WTC11 (cell line): ENCODE measurements around the gene ZMYND8.

Source experiments
- CTCF ChIP-seq: fragments of 200-600 bp; IDR thresholded peaks from 2 replicates; pipeline ENCODE4 v1.8.0; 2022; ENCODE audit warnings: antibody characterized with exemption
- IRF2 ChIP-seq: sonication (generic); formaldehyde crosslinking; IDR thresholded peaks from 2 replicates; pipeline ENCODE4 v1.8.0; 2022; ENCODE audit warnings: low read depth, missing genetic modification reagents, borderline replicate concordance
- NFYB ChIP-seq: sonication (generic); formaldehyde crosslinking; conservative IDR thresholded peaks from 2 replicates; pipeline ENCODE4 v1.8.0; 2022; ENCODE audit warnings: low read depth, missing genetic modification reagents
- RORB ChIP-seq: fragments of 250-450 bp; sonication (Bioruptor Pico); IDR thresholded peaks from 2 replicates; pipeline ENCODE4 v1.9.0; 2021; ENCODE audit warnings: mild to moderate bottlenecking
- TEAD4 ChIP-seq: sonication (generic); formaldehyde crosslinking; IDR thresholded peaks from 2 replicates; pipeline ENCODE4 v1.8.0; 2022; ENCODE audit warnings: mild to moderate bottlenecking, missing genetic modification reagents
- USF1 ChIP-seq: sonication (generic); formaldehyde crosslinking; IDR thresholded peaks from 2 replicates; pipeline ENCODE4 v1.8.0; 2022; ENCODE audit warnings: mild to moderate bottlenecking, missing genetic modification reagents
- TF ChIP-seq, protein P1 (sequence below): sonication (generic); formaldehyde crosslinking; IDR thresholded peaks from 2 replicates; pipeline ENCODE4 v1.8.0; 2022; ENCODE audit warnings: mild to moderate bottlenecking, missing genetic modification reagents
- TF ChIP-seq, protein P2 (sequence below): sonication (generic); formaldehyde crosslinking; IDR thresholded peaks from 2 replicates; pipeline ENCODE4 v1.8.0; 2022; ENCODE audit warnings: mild to moderate bottlenecking, missing genetic modification reagents

GRCh38 chr20:47258745-47259695 is 97.5 kb downstream of the ZMYND8 start:
- TF ChIP-seq CTCF = no peak
- TF ChIP-seq IRF2 (CRISPR knock-in tag) = no peak
- no peak for TF ChIP-seq NFYB (CRISPR knock-in tag)
- no peak for TF ChIP-seq TEAD4 (CRISPR knock-in tag)
- TF ChIP-seq USF1 (CRISPR knock-in tag) = no peak
- TF ChIP-seq, protein P1, sequence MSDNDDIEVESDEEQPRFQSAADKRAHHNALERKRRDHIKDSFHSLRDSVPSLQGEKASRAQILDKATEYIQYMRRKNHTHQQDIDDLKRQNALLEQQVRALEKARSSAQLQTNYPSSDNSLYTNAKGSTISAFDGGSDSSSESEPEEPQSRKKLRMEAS (CRISPR knock-in tag) = no peak
- TF ChIP-seq, protein P2, sequence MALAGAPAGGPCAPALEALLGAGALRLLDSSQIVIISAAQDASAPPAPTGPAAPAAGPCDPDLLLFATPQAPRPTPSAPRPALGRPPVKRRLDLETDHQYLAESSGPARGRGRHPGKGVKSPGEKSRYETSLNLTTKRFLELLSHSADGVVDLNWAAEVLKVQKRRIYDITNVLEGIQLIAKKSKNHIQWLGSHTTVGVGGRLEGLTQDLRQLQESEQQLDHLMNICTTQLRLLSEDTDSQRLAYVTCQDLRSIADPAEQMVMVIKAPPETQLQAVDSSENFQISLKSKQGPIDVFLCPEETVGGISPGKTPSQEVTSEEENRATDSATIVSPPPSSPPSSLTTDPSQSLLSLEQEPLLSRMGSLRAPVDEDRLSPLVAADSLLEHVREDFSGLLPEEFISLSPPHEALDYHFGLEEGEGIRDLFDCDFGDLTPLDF (CRISPR knock-in tag) = no peak
- TF ChIP-seq RORB = no peak
